ENCODE results near the gene CNTRL. TPM values are rescaled to one million over a fixed set of nuclear protein-coding genes. Genes with fewer than 3 reads are reported as not detected.

Gene CNTRL
- total RNA-seq, 2 donors from 2014 or later: 11.4 to 31.0 TPM

DNA sequence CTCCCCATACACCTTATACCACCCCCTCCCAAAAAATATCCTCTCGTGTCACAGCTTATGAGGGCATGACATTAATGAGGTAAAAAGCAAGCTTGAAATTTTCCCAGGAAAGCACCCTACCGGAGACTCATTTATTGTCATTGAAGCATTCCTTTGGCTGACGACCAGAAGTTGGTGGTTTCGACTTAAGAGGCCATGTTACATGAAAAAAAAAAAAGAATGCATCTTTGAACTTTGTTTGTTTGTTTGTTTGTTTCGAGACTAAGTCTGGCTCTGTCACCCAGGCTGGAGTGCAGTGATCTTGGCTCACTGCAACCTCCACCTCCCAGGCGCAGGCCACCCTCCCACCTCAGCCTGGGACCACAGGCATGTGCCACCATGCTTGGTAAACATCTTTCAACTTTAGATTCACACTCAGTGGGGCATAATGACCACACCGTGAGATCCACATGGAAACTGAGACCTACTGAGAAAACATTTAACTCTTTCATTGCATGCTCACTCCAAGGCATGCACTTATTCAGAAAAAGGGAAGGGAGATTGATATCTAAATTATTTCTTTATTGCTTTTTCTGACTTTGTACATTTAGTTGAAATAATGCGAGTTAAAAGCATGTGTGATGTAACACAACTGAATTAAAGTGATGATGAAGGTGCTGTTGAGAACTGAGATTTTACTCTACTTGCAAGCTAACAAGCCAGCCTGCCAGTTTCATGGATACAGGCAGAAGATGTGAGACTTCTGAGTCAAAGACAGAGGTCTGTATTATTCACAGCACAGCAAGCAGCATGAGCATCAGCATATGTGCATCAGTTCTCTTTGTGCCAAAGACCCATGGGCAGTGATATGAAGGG, 132.0 kb downstream of the CNTRL start:
- DNase-seq (ENCODE audit: low spot score): no peak
- H3K27me3 ChIP-seq (replicated peaks; ENCODE audit: insufficient read depth): no peaks in the 10 kb centered on the region
- no peak overlapping the region for H3K27ac ChIP-seq
- no peak overlapping the region for H3K4me3 ChIP-seq
- peaks cover 0 to 4% of the 10 kb centered on the region in 2 donors for H3K4me1 ChIP-seq (ENCODE audit: control insufficient read depth in 1 of 2, low read depth in 2 of 2)
- no peak for ATAC-seq (ENCODE audit: insufficient number of reproducible peaks, low FRiP score, low read depth)
- no peaks in the 10 kb centered on the region for H3K36me3 ChIP-seq
- no peaks in the 10 kb centered on the region for H3K9me3 ChIP-seq
- TF ChIP-seq, protein P1, sequence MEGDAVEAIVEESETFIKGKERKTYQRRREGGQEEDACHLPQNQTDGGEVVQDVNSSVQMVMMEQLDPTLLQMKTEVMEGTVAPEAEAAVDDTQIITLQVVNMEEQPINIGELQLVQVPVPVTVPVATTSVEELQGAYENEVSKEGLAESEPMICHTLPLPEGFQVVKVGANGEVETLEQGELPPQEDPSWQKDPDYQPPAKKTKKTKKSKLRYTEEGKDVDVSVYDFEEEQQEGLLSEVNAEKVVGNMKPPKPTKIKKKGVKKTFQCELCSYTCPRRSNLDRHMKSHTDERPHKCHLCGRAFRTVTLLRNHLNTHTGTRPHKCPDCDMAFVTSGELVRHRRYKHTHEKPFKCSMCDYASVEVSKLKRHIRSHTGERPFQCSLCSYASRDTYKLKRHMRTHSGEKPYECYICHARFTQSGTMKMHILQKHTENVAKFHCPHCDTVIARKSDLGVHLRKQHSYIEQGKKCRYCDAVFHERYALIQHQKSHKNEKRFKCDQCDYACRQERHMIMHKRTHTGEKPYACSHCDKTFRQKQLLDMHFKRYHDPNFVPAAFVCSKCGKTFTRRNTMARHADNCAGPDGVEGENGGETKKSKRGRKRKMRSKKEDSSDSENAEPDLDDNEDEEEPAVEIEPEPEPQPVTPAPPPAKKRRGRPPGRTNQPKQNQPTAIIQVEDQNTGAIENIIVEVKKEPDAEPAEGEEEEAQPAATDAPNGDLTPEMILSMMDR (IDR thresholded peaks at IDR 0.05): no peak

DNA sequence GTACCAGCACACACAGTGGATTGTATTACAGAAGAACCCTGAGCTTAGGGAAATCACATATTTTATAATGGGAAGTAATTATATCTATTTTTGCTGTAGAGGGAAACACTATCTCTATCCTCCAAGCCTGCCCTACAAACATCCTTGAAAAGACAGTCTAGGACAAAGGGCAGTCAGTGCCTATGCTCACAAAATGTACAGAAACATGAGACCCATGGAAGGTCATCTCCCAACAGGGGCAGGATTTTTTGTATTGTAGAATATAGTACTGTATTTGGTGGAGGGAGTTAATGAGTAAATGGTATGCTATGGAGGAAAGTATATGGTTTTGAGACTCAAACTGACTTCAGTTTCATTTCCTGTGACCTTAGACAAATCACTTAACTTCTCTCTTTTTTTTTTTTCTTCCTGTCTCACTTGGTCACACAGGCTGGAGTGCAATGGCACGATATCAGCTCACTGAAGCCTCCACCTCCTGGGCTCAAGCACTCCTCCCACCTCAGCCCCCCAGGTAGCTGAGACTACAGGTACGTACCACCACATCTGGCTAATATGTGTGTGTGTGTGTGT, 132.7 kb downstream of the CNTRL start:
- Histone ChIP-seq H3K27ac (no peak overlapping the region), H3K9me3 (no peaks in the 10 kb centered on the region), H3K27me3 (replicated peaks; ENCODE audit: insufficient read depth) (no peaks in the 10 kb centered on the region), H3K36me3 (no peaks in the 10 kb centered on the region), H3K4me3 (no peak overlapping the region), H3K4me1 (ENCODE audit: control insufficient read depth in 1 of 2, low read depth in 2 of 2) (peaks cover 0 to under 1% of the 10 kb centered on the region in 2 donors)
- ATAC-seq (ENCODE audit: insufficient number of reproducible peaks, low FRiP score, low read depth) (no peak), DNase-seq (ENCODE audit: low spot score) (no peak)
- TF ChIP-seq, protein P1 (IDR thresholded peaks at IDR 0.05): no peak

DNA sequence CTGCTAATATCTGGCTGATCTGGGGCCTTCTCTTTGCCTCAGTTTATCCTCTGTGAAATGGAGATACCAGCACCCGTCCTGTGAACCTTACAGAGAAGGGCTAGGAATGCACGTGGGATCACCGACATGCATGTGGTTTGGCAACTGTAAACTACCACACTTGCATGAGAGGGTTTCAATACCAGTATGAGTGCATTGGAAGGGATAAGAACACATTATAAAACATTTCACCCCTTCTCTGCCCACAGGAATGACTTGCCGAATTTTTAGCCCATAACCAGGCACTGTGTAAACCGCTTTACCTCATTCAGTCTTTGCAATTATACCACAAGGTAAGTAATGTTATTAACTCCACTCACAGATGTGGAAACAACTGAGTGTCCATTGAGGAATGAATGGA, 135.8 kb downstream of the CNTRL start:
- TF ChIP-seq, protein P1 (IDR thresholded peaks at IDR 0.05): no peak
- H3K4me1 ChIP-seq (ENCODE audit: control insufficient read depth in 1 of 2, low read depth in 2 of 2): peaks cover 0 to 4% of the 10 kb centered on the region in 2 donors
- no peaks in the 10 kb centered on the region for H3K27me3 ChIP-seq (replicated peaks; ENCODE audit: insufficient read depth)
- no peaks in the 10 kb centered on the region for H3K9me3 ChIP-seq
- no peak overlapping the region for H3K27ac ChIP-seq
- ATAC-seq (ENCODE audit: insufficient number of reproducible peaks, low FRiP score, low read depth) (no peak), DNase-seq (ENCODE audit: low spot score) (no peak)
- no peak overlapping the region for H3K4me3 ChIP-seq
- H3K36me3 ChIP-seq: no peaks in the 10 kb centered on the region

DNA sequence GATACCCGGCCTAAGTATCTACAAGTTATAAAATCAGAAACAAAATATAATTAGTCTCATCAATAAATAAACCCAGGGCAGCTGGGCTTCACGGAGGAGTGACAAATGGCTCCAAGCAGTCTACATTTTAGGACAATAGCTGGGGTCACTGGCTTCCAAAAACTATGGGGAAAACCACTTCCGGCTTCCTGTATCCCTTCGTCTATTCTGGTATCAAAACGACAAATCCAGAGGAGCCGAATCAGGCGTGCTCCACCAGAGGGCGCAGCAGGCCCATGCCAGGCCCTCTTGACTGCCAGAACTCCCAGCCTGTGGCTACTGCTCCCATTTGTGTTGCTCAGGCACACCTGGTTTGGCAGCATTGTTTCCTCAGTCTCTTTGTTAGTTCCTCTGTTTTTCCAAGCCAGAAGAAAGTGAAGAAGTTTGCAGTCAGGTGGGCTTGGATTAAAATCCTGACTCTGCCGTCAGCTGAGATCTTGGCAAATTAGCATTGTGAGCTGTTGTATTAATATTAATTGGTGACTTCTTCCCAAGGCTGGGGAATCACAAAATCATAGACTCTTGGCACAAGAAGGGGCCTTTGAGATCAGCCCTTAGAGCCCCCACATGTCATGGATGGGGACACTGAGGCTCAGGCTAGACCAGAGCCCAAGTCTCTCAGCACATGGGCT, 138.5 kb downstream of the CNTRL start:
- H3K4me1 ChIP-seq (ENCODE audit: control insufficient read depth in 1 of 2, low read depth in 2 of 2): peaks cover 0 to 4% of the 10 kb centered on the region in 2 donors
- DNase-seq (ENCODE audit: low spot score) (peak; percentile 40), ATAC-seq (ENCODE audit: insufficient number of reproducible peaks, low FRiP score, low read depth) (peak; percentile 63)
- H3K4me3 ChIP-seq: peak overlapping the region; percentile 20
- no peaks in the 10 kb centered on the region for H3K9me3 ChIP-seq
- H3K36me3 ChIP-seq: no peaks in the 10 kb centered on the region
- peak overlapping the region; percentile 29 to 43 for H3K27ac ChIP-seq
- no peaks in the 10 kb centered on the region for H3K27me3 ChIP-seq (replicated peaks; ENCODE audit: insufficient read depth)
- TF ChIP-seq, protein P1 (IDR thresholded peaks at IDR 0.05): peak; percentile 94

DNA sequence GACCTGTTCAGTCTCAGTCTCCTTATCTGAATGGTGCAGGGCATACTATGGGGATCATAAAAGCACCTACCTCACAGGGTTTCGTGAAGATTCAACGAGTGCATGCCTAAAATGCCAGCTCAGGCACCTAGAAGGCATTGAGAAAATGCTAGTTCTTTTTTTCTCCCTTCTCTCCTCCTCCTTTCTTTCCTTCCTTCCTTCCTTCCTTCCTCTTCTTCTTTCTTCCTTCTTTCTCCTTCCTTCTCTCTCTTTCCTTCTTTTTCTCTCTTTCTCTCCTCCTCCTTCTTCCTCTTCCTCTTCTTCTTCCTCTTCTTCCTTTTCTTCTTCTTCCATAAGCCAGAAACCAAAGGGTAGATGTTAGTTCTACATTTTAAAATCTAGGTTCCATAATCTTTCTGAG, 139.2 kb downstream of the CNTRL start:
- H3K27ac ChIP-seq: no peak overlapping the region

More for the DNA sequence above, 139.2 kb downstream of the CNTRL start:
- ATAC-seq (ENCODE audit: insufficient number of reproducible peaks, low FRiP score, low read depth): no peak
- no peak overlapping the region for H3K4me3 ChIP-seq
- TF ChIP-seq, protein P1 (IDR thresholded peaks at IDR 0.05): no peak
- H3K27me3 ChIP-seq (replicated peaks; ENCODE audit: insufficient read depth): no peaks in the 10 kb centered on the region
- DNase-seq (ENCODE audit: low spot score): no peak
- no peaks in the 10 kb centered on the region for H3K9me3 ChIP-seq
- peaks cover 0 to 4% of the 10 kb centered on the region in 2 donors for H3K4me1 ChIP-seq (ENCODE audit: control insufficient read depth in 1 of 2, low read depth in 2 of 2)
- H3K36me3 ChIP-seq: no peaks in the 10 kb centered on the region
